ENCODE measurements around the gene STX1A.
"Not testable (repeated sequence)": the region's sequence is repeated elsewhere in the genome, so short reads cannot be mapped to it uniquely, and the experiment has no call there.

STX1A gene

GRCh38 chr7:73655309-73655708, 64.2 kb downstream of the STX1A start:
- FAIRE-seq; DNase-seq (ENCODE audit: insufficient read length, low spot score): not testable (repeated sequence)

GRCh38 chr7:73652541-73652949, 66.9 kb downstream of the STX1A start:
- FAIRE-seq, result no peak
- DNase-seq (ENCODE audit: insufficient read length, low spot score), result no peak

DNA sequence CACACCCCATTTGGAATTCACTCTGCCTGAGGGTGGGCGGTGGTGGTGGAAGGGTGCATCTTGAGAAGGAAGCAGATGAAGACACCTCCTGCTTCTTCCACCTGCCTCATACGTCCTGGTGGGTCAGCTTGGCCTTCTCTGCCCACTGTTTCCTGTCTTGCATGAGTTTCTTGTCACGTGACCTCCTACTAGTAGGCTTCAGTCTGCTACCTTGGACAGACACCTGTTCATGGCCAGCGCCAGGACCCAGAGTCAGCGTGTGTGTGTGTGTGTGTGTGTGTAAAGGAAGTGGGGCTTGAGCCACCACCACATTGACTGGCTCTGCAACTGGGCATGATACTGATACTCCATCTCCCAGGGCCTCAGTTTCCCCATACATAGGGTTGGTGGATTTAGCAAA, 68.9 kb downstream of the STX1A start:
- DNase-seq (ENCODE audit: insufficient read length, low spot score) (no peak), FAIRE-seq (no peak)

DNA sequence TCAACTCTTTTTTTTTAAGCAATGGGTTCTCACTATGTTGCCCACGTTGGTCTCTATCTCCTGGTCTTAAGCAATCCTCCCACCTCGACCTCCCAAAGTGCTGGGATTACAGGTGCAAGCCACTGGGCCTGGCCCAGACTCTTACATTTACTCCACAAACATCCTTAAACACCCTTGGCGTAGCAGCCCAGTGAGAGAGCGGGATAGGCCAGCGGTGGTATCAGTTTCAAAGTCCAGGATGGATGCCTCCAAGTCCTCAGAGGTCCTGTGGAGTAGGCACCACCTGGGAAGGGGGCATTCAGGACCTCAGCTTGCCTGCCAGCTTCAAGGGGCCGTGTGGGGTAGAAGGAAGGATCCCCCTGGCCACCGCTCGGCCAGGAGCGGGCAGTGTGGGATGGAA, 69.9 kb downstream of the STX1A start:
- FAIRE-seq (no peak), DNase-seq (ENCODE audit: insufficient read length, low spot score) (no peak)

Measured in HTR-8/SVneo (cell line).